ENCODE data around the gene SLC35F1. TPM values are rescaled to one million over a fixed set of nuclear protein-coding genes. Genes with fewer than 3 reads are reported as not detected.

The SLC35F1 gene
- total RNA-seq, 1 donor from 2014 or later, result 0.23 TPM

- Mint-ChIP-seq H3K36me3 (ENCODE audit: low read depth, unreplicated experiment) (no peaks in the 10 kb centered on the region), H3K4me1 (ENCODE audit: unreplicated experiment) (no peaks in the 10 kb centered on the region), H3K4me3 (ENCODE audit: unreplicated experiment) (no peak overlapping the region), H3K27ac (ENCODE audit: unreplicated experiment) (no peak overlapping the region), H3K27me3 (ENCODE audit: unreplicated experiment) (peaks cover 5% of the 10 kb centered on the region), H3K9me3 (ENCODE audit: unreplicated experiment) (peaks cover 6% of the 10 kb centered on the region)
- no peak for DNase-seq (ENCODE audit: low spot score)
- TF ChIP-seq CTCF (IDR thresholded peaks at IDR 0.05; ENCODE audit: unreplicated experiment), result no peak
Measured at GRCh38 chr6:117924690-117925089, 17.6 kb downstream of the SLC35F1 start.

DNA sequence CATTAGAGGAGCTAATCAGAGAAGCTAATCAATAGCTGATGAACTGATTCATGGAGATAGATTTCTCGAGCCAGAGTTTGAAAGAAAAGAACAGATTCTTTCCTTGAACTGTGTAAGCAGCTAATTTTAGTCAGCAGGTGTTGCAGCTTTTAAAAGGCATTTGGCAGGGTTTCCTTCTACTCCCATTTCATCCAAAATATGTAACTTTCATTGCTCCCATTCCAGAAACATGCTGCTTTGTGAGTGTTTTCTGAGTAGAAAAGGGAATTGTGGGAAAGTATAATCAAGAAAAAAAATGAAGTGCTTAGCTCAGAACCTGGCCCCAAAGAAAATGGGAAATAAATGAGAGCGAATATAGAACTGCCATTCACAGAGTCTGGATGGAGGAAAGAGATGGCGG lies 20.8 kb downstream of the SLC35F1 start:
- no peak for DNase-seq (ENCODE audit: low spot score)
- no peak overlapping the region for H3K27ac Mint-ChIP-seq (ENCODE audit: unreplicated experiment)
- peaks cover 2% of the 10 kb centered on the region for H3K4me1 Mint-ChIP-seq (ENCODE audit: unreplicated experiment)
- H3K4me3 Mint-ChIP-seq (ENCODE audit: unreplicated experiment), result no peak overlapping the region
- H3K27me3 Mint-ChIP-seq (ENCODE audit: unreplicated experiment), result peaks cover 7% of the 10 kb centered on the region
- no peak for TF ChIP-seq CTCF (IDR thresholded peaks at IDR 0.05; ENCODE audit: unreplicated experiment)
- peaks cover 6% of the 10 kb centered on the region for H3K9me3 Mint-ChIP-seq (ENCODE audit: unreplicated experiment)
- no peaks in the 10 kb centered on the region for H3K36me3 Mint-ChIP-seq (ENCODE audit: low read depth, unreplicated experiment)

GRCh38 chr6:117928833-117929232 lies 21.8 kb downstream of the SLC35F1 start:
- no peak for TF ChIP-seq CTCF (IDR thresholded peaks at IDR 0.05; ENCODE audit: unreplicated experiment)
- DNase-seq (ENCODE audit: low spot score), result no peak

DNA sequence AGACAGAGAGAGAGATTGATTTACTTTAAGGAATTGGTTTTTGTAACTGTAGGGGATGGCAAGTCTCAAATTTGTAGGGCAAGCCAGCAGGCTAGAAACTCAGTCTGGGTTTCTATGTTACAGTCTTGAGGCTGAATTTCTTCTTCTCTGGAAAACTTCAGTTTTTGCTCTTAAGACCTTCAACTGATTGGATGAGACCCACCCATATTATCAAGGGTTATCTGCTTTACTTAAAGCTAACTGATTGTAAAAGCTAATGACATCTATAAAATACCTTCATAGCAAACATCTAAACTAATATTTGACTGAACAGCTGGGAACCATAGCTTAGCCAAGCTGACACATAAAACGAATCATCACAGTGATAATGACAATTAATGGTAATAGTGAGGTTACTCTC lies 22.4 kb downstream of the SLC35F1 start:
- H3K27ac Mint-ChIP-seq (ENCODE audit: unreplicated experiment), result no peak overlapping the region
- H3K4me3 Mint-ChIP-seq (ENCODE audit: unreplicated experiment), result no peak overlapping the region
- H3K27me3 Mint-ChIP-seq (ENCODE audit: unreplicated experiment), result peaks cover 7% of the 10 kb centered on the region
- H3K4me1 Mint-ChIP-seq (ENCODE audit: unreplicated experiment), result peaks cover 2% of the 10 kb centered on the region
- DNase-seq (ENCODE audit: low spot score), result no peak
- peaks cover 6% of the 10 kb centered on the region for H3K9me3 Mint-ChIP-seq (ENCODE audit: unreplicated experiment)
- no peaks in the 10 kb centered on the region for H3K36me3 Mint-ChIP-seq (ENCODE audit: low read depth, unreplicated experiment)
- TF ChIP-seq CTCF (IDR thresholded peaks at IDR 0.05; ENCODE audit: unreplicated experiment), result no peak

More at GRCh38 chr6:117928833-117929232, 21.8 kb downstream of the SLC35F1 start:
- Mint-ChIP-seq H3K36me3 (ENCODE audit: low read depth, unreplicated experiment) (no peaks in the 10 kb centered on the region), H3K9me3 (ENCODE audit: unreplicated experiment) (peaks cover 6% of the 10 kb centered on the region), H3K27ac (ENCODE audit: unreplicated experiment) (no peak overlapping the region), H3K4me1 (ENCODE audit: unreplicated experiment) (peaks cover 2% of the 10 kb centered on the region), H3K4me3 (ENCODE audit: unreplicated experiment) (no peak overlapping the region), H3K27me3 (ENCODE audit: unreplicated experiment) (peaks cover 7% of the 10 kb centered on the region)

GRCh38 chr6:117930645-117931044 lies 23.6 kb downstream of the SLC35F1 start:
- Mint-ChIP-seq H3K27ac (ENCODE audit: unreplicated experiment) (no peak overlapping the region), H3K36me3 (ENCODE audit: low read depth, unreplicated experiment) (no peaks in the 10 kb centered on the region), H3K9me3 (ENCODE audit: unreplicated experiment) (peaks cover 6% of the 10 kb centered on the region), H3K27me3 (ENCODE audit: unreplicated experiment) (peaks cover 7% of the 10 kb centered on the region), H3K4me3 (ENCODE audit: unreplicated experiment) (no peak overlapping the region), H3K4me1 (ENCODE audit: unreplicated experiment) (peaks cover 2% of the 10 kb centered on the region)
- no peak for TF ChIP-seq CTCF (IDR thresholded peaks at IDR 0.05; ENCODE audit: unreplicated experiment)
- no peak for DNase-seq (ENCODE audit: low spot score)
